Activated CD4-positive, alpha-beta T cell treated with anti-CD3 and anti-CD28 coated beads, Interleukin-2, amount 50 U/mL, for 16 hours (primary cell): Measurements from ENCODE around the gene CCDC149.

Source experiments
- DNase-seq: peaks from one replicate; pipeline ENCODE4 v3.0.0-alpha.2; 2020

The CCDC149 gene

GRCh38 chr4:24912252-24913118 lies at the start of gene CCDC149:
Gene CCDC149, minus strand, starts transcription at chr4:24913042. Its CDS starts 178 bp downstream, at chr4:24912864.
- DNase-seq = no peak

DNA sequence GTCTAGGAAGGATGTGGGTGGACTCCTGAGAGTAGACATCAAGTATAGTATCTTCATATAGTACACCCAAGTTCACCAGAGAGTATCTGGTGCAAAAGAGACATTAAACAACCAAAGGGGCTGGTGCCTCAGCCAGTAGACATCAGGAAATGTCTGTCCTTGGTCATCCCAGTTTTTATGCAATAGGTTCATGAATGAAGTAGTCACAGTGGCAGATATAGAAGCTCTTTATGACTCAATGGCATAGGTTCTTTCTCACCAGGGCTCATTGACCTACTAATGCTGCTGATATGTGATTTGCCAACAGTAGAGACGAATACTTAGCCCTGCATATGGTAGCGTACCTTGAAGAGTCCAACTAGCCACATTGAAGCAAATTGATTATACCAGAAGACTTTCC lies 45.0 kb upstream of the CCDC149 start:
- DNase-seq = no peak

DNA sequence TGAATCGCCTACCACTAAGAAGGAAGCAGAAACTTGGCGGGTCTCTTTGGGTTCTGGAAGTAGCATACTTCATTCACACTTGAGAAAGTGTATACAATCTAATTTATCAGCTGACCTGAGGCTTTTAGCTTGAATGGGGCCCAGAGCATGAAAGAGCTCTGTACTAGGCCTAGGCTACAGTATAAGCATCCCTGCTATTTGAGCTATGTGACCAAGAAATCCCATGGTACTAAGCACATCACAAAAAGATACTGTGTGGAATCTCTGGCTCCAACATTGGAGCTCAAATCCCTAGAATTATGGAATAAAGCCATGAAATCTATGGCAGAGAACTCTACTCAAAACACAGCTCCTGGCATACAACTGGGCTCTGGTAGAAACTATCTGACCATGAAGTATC lies 43.9 kb upstream of the CCDC149 start:
- DNase-seq = no peak

DNA sequence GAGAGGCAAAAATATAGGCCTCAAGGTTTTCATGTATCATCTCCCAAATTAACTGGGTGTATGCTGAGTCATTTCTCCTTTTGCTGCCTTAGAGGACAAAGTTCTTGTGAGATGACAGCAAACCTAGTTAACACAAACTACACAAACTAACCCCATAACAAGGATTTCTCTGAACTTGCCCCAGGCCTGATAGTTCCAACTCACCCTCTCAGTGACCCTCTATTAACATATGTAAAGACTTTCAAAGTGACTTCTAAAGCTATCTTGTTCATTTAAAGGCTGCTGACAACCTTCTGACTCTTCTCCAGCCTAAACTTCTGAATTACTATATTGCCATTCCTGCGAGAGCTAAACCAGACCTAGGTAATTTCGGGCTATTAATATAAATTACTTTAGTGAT lies 43.2 kb upstream of the CCDC149 start:
- DNase-seq = no peak

- DNase-seq = no peak
Observed at GRCh38 chr4:24952667-24953066, 39.8 kb upstream of the CCDC149 start.

DNA sequence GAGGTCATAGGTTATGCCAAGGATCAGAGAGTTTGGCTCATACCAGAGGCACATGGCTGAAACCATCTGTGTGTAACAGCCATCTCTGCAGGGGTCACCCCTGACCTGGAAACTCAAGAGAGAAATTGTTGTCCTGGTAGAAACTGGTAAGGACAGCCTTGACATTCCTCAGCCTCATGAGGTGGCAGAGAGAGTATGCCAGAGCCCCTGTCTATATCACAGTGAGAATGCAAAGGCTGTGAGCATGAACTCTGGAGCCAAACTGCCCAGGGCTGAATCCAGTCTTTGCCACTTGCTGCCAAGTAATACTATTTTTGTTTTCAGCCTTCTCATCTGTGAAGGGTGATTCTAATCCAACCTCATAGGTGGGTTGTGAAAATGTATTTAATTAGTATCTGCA lies 37.1 kb upstream of the CCDC149 start:
- no peak for DNase-seq

- DNase-seq = no peak
Observed at GRCh38 chr4:24937917-24938281, 25.1 kb upstream of the CCDC149 start.

GRCh38 chr4:24937176-24937916 lies 24.5 kb upstream of the CCDC149 start:
- DNase-seq = no peak

GRCh38 chr4:24935856-24936255 lies 23.0 kb upstream of the CCDC149 start:
- DNase-seq = no peak

GRCh38 chr4:24934311-24934710 lies 21.5 kb upstream of the CCDC149 start:
- DNase-seq = no peak

GRCh38 chr4:24933684-24934275 lies 20.9 kb upstream of the CCDC149 start:
- DNase-seq = no peak

DNA sequence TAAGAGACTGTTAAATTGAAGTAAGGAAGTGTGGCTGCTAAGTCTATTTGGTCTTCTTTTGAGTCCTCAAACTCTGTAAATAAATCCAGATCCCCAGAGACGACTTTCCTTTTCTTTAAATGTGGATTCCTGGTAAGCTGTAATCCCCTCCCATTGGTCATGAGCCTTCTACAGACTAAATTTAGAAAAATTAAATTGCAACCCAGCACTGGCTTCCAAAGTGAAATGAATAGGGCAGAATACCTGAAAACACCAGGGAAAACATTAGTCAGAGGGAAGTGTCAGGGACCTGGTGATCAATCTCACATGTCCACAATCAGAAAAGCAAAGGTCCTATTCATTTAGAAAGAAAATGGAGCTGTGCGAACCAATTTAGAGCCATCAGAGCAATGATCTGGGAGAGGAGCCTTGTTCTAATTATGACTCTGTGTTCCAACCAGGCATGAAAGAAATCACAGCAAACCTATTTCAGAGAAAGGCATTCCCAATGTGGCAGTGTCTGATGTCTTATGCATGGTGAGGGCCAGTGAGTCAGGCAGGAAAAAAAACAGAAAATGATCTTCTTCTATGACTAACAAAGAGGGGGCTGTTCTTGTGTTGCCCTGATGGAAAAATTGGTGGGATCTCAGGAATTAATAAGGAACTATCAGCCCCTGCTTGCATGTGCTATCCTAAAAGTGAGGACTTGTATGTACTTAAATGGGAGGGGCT lies 19.8 kb upstream of the CCDC149 start:
- DNase-seq = no peak

- DNase-seq = no peak
Observed at GRCh38 chr4:24930151-24930550, 17.3 kb upstream of the CCDC149 start.

DNA sequence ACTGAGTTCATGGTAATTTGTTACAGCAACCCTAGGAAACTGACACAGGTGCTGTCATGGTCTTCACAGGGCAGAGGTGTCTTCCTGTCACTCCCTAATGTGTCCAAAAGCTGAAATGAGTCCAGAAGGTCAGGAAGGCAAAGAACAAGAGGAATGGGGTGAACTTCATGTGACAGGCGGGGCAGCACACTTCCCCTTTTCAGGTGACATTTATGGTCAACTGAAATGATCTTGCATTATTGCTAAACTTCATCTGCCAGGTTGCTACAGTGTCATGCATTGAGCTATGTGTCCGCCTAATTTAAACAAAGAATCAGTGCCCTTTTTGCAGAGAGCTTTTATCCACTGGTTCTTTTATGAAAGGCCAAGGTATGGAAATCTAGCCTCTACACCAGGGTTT lies 15.9 kb upstream of the CCDC149 start:
- no peak for DNase-seq

GRCh38 chr4:24927049-24927448 lies 14.2 kb upstream of the CCDC149 start:
- DNase-seq = no peak

GRCh38 chr4:24924309-24924781 lies 11.5 kb upstream of the CCDC149 start:
- DNase-seq = no peak

DNA sequence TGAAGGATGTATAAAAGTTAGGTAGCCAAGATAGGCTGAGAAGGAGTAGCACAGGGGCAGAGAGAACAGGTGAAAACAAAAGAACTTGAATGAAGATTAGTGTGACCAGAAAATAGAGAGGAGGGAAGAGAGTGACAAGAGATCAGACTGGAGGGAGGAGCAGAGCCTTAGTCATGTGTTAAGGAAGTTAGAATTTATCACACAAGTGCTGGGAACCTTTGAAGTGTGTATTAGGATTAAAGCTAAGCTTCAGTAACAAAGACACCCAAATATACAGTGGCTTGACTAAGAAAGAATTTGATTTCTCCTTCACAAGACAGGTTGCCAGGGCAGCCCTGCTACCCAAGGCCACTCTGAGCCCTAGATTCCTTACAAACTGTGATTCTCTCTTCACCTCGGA lies 10.7 kb upstream of the CCDC149 start:
- no peak for DNase-seq

DNA sequence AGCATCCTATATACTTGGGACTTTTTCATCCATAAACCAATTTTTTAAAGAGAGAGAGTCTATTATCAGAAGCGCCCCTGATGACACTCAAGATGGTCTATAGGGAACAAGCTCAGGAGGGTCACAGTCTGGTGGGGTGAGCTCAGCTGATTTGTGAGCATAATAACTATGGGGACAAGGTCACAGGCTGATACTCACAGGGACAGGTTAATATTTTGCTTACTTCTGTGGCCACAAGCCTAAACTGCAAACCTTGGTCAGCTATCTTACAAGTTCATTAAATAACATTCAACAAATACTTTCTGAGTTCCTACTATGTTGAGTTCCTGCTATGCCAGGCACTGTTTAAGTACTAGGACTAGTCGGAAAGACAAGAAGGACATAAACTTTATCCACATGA lies 10.2 kb upstream of the CCDC149 start:
- DNase-seq = no peak

- DNase-seq = no peak
Observed at GRCh38 chr4:24922416-24922815, 9.6 kb upstream of the CCDC149 start.

GRCh38 chr4:24921491-24921890 lies 8.6 kb upstream of the CCDC149 start:
- no peak for DNase-seq

- no peak for DNase-seq
Observed at GRCh38 chr4:24920008-24920407, 7.2 kb upstream of the CCDC149 start.

- no peak for DNase-seq
Observed at GRCh38 chr4:24917076-24917856, 4.4 kb upstream of the CCDC149 start.
